WERI-Rb-1 (cell line): ENCODE measurements around the gene HSD11B2.

Experiments
- DNase-seq: peaks from one replicate; pipeline ENCODE4 v3.0.0-alpha.2; 2020
- H3K27ac ChIP-seq: fragments of 250-450 bp; sonication (Bioruptor Pico); 2 replicates; pipeline ENCODE4 v1.5.1; 2020; ENCODE audit warnings: mild to moderate bottlenecking, moderate library complexity
- H3K27me3 ChIP-seq: fragments of 250-450 bp; sonication (Bioruptor Pico); 2 replicates; pipeline ENCODE4 v1.5.1; 2021; ENCODE audit warnings: mild to moderate bottlenecking, low read depth, moderate library complexity; ENCODE audit not compliant: insufficient read depth, severe bottlenecking
- H3K36me3 ChIP-seq: fragments of 250-450 bp; sonication (Bioruptor Pico); 2 replicates; pipeline ENCODE4 v1.5.1; 2020; ENCODE audit warnings: mild to moderate bottlenecking, moderate library complexity
- H3K4me3 ChIP-seq: 2 replicates; pipeline ENCODE4 v1.5.1; 2011; ENCODE audit warnings: low read depth, mild to moderate bottlenecking, control low read depth, low read length
- H3K9me3 ChIP-seq: fragments of 250-450 bp; sonication (Bioruptor Pico); 2 replicates; pipeline ENCODE4 v1.5.1; 2021; ENCODE audit warnings: mild to moderate bottlenecking, moderate library complexity; ENCODE audit not compliant: severe bottlenecking
- TF ChIP-seq, protein P1 (sequence below): IDR thresholded peaks from 2 replicates; pipeline ENCODE4 v1.5.1; 2011; ENCODE audit warnings: low read depth, mild to moderate bottlenecking, control low read depth, inconsistent platforms, low read length

Gene HSD11B2

DNA sequence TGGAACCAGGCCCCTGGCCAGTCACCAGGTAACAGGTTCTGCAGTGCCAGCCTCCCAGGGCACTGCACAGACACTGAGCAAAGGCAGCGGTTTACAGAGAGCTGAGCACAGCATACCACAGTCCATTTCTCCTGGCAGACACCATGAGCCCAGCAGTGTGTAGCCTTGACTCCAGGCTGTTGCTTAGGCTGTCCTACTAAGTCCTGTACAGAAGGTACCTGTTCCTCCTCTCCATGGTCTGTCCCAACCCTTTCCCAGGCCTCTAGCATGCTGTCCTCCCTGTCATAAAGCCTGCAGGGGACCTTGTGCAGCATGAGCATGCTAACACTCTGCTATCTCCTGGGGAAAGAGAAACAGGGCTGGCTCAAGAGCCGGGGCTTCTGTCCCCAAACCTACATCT, 30.0 kb downstream of the HSD11B2 start:
- DNase-seq = no peak
- Histone ChIP-seq H3K27me3 (no peaks in the 10 kb centered on the region), H3K36me3 (peaks cover 5% of the 10 kb centered on the region), H3K4me3 (no peak overlapping the region), H3K9me3 (no peaks in the 10 kb centered on the region), H3K27ac (no peak overlapping the region)
- TF ChIP-seq, protein P1, sequence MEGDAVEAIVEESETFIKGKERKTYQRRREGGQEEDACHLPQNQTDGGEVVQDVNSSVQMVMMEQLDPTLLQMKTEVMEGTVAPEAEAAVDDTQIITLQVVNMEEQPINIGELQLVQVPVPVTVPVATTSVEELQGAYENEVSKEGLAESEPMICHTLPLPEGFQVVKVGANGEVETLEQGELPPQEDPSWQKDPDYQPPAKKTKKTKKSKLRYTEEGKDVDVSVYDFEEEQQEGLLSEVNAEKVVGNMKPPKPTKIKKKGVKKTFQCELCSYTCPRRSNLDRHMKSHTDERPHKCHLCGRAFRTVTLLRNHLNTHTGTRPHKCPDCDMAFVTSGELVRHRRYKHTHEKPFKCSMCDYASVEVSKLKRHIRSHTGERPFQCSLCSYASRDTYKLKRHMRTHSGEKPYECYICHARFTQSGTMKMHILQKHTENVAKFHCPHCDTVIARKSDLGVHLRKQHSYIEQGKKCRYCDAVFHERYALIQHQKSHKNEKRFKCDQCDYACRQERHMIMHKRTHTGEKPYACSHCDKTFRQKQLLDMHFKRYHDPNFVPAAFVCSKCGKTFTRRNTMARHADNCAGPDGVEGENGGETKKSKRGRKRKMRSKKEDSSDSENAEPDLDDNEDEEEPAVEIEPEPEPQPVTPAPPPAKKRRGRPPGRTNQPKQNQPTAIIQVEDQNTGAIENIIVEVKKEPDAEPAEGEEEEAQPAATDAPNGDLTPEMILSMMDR = no peak

DNA sequence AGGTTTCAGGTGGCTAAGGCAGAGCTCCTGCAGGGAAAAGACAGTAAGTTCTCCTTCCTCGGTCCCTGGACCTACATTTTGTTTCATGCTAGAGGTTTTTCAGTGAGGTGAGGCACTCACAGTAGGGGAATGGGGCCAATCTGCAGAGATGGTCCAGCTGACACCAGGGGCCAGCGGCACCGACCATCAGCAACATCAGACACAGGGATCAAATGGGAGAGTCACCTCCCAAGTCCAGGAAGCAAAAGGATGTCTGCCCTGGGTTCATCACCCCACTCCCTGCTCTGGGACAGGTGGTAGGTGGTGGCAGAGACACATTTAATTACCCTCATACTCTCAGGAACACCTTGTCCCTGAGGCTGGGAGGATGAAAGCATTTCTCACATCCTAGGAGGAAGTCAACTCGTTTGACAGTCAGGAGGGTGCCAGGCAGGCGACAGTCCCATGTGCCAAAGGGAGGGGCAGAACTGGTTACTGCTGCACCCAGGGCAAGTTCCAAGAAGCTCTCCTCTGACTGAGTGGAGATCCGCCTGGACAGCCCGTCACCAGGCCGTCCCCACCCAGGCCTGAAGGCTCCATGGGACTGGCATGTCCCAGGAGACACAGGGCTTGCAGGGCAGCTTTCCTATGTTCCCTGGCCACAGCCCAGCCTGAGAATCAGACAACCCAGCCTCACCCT, 30.8 kb downstream of the HSD11B2 start:
- no peak overlapping the region for H3K4me3 ChIP-seq
- no peaks in the 10 kb centered on the region for H3K9me3 ChIP-seq
- no peak overlapping the region for H3K27ac ChIP-seq
- no peak for DNase-seq
- peaks cover 6% of the 10 kb centered on the region for H3K36me3 ChIP-seq
- TF ChIP-seq, protein P1 = no peak
- H3K27me3 ChIP-seq = no peaks in the 10 kb centered on the region

DNA sequence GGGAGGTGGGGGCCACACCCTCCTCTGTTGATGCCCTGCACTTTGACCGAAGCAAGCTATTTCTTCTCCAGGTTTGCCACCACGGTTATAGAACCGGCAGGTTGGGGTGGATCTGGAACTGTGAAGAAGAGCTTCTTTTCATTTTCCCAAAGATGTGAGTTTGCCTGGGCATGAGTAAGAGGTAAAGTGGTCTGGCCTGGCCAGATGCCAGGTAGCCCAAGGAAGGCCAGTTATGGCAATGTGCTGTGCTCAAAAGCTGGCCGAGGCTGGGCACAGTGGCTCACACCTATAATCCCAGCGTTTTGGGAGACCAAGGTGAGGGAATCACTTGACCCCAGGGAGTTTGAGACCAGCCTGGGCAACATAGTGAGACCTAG, 31.3 kb downstream of the HSD11B2 start:
- Histone ChIP-seq H3K27me3 (no peaks in the 10 kb centered on the region), H3K4me3 (no peak overlapping the region), H3K36me3 (peaks cover 6% of the 10 kb centered on the region), H3K27ac (no peak overlapping the region), H3K9me3 (no peaks in the 10 kb centered on the region)
- TF ChIP-seq, protein P1 = no peak
- DNase-seq = no peak

DNA sequence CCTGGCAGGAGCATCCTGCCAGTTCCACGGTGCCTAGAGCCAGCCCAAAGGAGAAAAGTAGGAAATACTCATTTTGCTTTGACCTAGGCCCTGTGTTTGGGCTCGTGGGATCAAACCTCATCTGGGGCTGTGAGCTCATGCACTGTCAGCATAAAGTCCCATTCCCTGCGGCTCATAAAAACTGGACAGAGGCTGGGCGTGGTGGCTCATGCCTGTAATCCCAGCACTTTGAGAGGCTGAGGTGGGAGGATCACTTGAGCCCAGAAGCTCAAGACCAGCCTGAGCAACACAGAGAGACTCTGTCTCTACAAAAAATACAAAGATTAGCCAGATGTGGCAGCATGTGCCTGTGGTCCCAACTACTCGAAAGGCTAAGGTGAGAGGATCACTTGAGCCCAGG, 32.1 kb downstream of the HSD11B2 start:
- TF ChIP-seq, protein P1 = no peak
- H3K4me3 ChIP-seq = no peak overlapping the region
- H3K36me3 ChIP-seq = peaks cover 6% of the 10 kb centered on the region
- no peak for DNase-seq
- no peaks in the 10 kb centered on the region for H3K9me3 ChIP-seq
- no peak overlapping the region for H3K27ac ChIP-seq
- no peaks in the 10 kb centered on the region for H3K27me3 ChIP-seq

DNA sequence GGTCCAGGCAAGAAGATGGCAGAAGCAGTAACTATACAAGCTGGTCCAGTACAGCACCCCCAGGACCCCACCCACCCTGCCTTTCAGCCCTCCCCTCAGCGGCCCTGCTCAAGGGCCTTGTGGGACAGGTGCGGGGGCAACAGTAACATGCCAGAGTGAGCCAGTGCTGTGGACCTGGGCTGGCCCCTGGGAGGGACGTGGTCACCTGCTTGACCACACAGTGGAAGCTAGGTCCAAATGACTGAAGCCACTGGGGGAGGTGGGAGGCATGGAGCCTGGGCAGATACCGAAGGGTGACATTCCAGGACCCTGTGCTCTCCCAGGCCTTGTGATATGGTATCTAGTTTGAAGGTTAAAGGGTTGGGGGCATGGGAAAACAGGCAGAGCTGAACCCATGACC, 32.8 kb downstream of the HSD11B2 start:
- TF ChIP-seq, protein P1 = no peak
- Histone ChIP-seq H3K36me3 (peaks cover 6% of the 10 kb centered on the region), H3K4me3 (no peak overlapping the region), H3K27me3 (no peaks in the 10 kb centered on the region), H3K27ac (no peak overlapping the region), H3K9me3 (no peaks in the 10 kb centered on the region)
- no peak for DNase-seq

DNA sequence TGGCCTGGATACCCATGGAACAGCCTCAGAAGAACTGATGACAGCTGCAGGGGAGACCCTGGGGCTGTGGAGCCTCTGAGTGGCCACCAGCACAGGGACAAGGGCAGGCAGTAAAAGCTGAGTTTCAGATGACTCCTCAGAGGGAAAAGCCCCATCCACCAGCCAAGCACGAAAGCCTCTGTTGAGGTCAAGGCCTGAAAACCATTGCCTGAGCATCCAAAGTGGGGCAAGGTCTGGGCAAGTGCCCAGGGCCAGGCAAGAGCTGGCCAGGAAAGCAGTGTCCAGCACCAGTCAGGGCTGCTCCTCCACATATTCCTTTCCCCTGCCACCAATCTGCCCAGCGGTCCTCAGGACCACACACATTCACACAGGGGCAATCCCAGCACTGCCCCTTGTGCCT, 33.6 kb downstream of the HSD11B2 start:
- Histone ChIP-seq H3K27me3 (no peaks in the 10 kb centered on the region), H3K4me3 (no peak overlapping the region), H3K9me3 (no peaks in the 10 kb centered on the region), H3K27ac (no peak overlapping the region), H3K36me3 (peaks cover 6% of the 10 kb centered on the region)
- DNase-seq = no peak
- TF ChIP-seq, protein P1 = no peak
